Thymus (tissue), 11 donors: ENCODE data around the gene ZFAND3. TPM values are rescaled to one million over a fixed set of nuclear protein-coding genes. Genes with fewer than 3 reads are reported as not detected.
A peak's percentile ranks its signal among the peaks of the same experiment; 100 is the strongest.
"Not testable (repeated sequence)": the region's sequence is repeated elsewhere in the genome, so short reads cannot be mapped to it uniquely, and the experiment has no call there.

Experiments
- DNase-seq, 9 donors: peaks; one replicate each; pipeline ENCODE4 v3.0.0-alpha.2; 2013; ENCODE audit warnings: low spot score in 9 of 9, low read depth in 6 of 9, missing footprints in 1 of 9
- H3K27ac ChIP-seq, 2 donors: one replicate each; pipeline ENCODE4 v1.5.1; 2013; ENCODE audit warnings: control low read depth in 1 of 2, low read depth in 1 of 2, low read length in 1 of 2, mild to moderate bottlenecking in 1 of 2, moderate library complexity in 1 of 2
- H3K27me3 ChIP-seq, 2 donors: one replicate each; pipeline ENCODE4 v1.5.1; 2013; ENCODE audit warnings: low read length in 1 of 2; ENCODE audit not compliant: control insufficient read depth in 2 of 2, insufficient read depth in 1 of 2
- H3K36me3 ChIP-seq, 2 donors: one replicate each; pipeline ENCODE4 v1.5.1; 2013; ENCODE audit warnings: low read length in 1 of 2, mild to moderate bottlenecking in 1 of 2, moderate library complexity in 1 of 2; ENCODE audit not compliant: control insufficient read depth in 2 of 2, insufficient read depth in 2 of 2
- H3K4me1 ChIP-seq, 2 donors: one replicate each; pipeline ENCODE4 v1.5.1; 2013; ENCODE audit warnings: low read length in 2 of 2; ENCODE audit not compliant: control insufficient read depth in 2 of 2, insufficient read depth in 2 of 2
- H3K4me3 ChIP-seq, 2 donors: one replicate each; pipeline ENCODE4 v1.5.1; 2013; ENCODE audit warnings: low read length in 2 of 2, control low read depth in 1 of 2, mild to moderate bottlenecking in 1 of 2
- H3K9me3 ChIP-seq, 2 donors: one replicate each; pipeline ENCODE4 v1.5.1; 2013; ENCODE audit warnings: low read length in 1 of 2, mild to moderate bottlenecking in 1 of 2; ENCODE audit not compliant: control insufficient read depth in 2 of 2, insufficient read depth in 1 of 2
- WGBS: extraction: QIAGEN DNeasy Blood & Tissue Kit; methylation state at CpG from one replicate; pipeline ENCODE4 v1.1.7; 2013; 5-methylcytosine and 5-hydroxymethylcytosine counted together
- polyA plus RNA-seq: library from polyadenylated mRNA; stranded (reverse); fragments of 200-250 nt; gene quantifications from one replicate; pipeline ENCODE4 v1.2.3, GENCODE V29; 2013
- total RNA-seq: library from RNA; stranded (reverse); fragments of 120-200 nt; gene quantifications from one replicate; pipeline ENCODE4 v1.2.4, GENCODE V29; 2013
- donor health status: healthy.

The ZFAND3 gene
- total and polyA plus RNA-seq, 2 donors: 8.5 to 25.7 TPM

- H3K4me3 ChIP-seq, H3K4me1 ChIP-seq, H3K27me3 ChIP-seq, DNase-seq, H3K27ac ChIP-seq, H3K9me3 ChIP-seq, H3K36me3 ChIP-seq: not testable (repeated sequence)
- over 99% methylated on average over 7 of the region's 7 CpGs for WGBS
Observed at GRCh38 chr6:37993194-37993593, 173.7 kb downstream of the ZFAND3 start.

- DNase-seq: no peak
- H3K4me1 ChIP-seq: no peaks in the 10 kb centered on the region
- no peak overlapping the region for H3K27ac ChIP-seq
- H3K9me3 ChIP-seq: no peaks in the 10 kb centered on the region
- H3K4me3 ChIP-seq: no peak overlapping the region
- WGBS: 88% methylated on average over 5 of the region's 5 CpGs
- H3K27me3 ChIP-seq: no peaks in the 10 kb centered on the region
- H3K36me3 ChIP-seq: no peaks in the 10 kb centered on the region
Observed at GRCh38 chr6:37993596-37993995, 174.1 kb downstream of the ZFAND3 start.

GRCh38 chr6:37994223-37994622 lies 174.7 kb downstream of the ZFAND3 start:
- Histone ChIP-seq H3K9me3 (no peaks in the 10 kb centered on the region), H3K27ac (no peak overlapping the region), H3K4me3 (no peak overlapping the region), H3K36me3 (no peaks in the 10 kb centered on the region), H3K27me3 (no peaks in the 10 kb centered on the region), H3K4me1 (no peaks in the 10 kb centered on the region)
- no peak for DNase-seq
- 98% methylated on average over 2 of the region's 2 CpGs for WGBS

GRCh38 chr6:37998366-37998765 lies 178.8 kb downstream of the ZFAND3 start:
- H3K4me1 ChIP-seq: no peaks in the 10 kb centered on the region

GRCh38 chr6:38001386-38001785 lies 181.9 kb downstream of the ZFAND3 start:
- Histone ChIP-seq H3K4me1 (no peaks in the 10 kb centered on the region), H3K4me3 (no peak overlapping the region), H3K36me3 (no peaks in the 10 kb centered on the region), H3K9me3 (no peaks in the 10 kb centered on the region), H3K27me3 (no peaks in the 10 kb centered on the region), H3K27ac (no peak overlapping the region)
- WGBS: 97% methylated on average over 1 of the region's 1 CpG
- DNase-seq: no peak

More at GRCh38 chr6:37998366-37998765, 178.8 kb downstream of the ZFAND3 start:
- Histone ChIP-seq H3K27me3 (no peaks in the 10 kb centered on the region), H3K4me3 (no peak overlapping the region), H3K36me3 (no peaks in the 10 kb centered on the region), H3K9me3 (no peaks in the 10 kb centered on the region), H3K27ac (no peak overlapping the region)
- DNase-seq: no peak
- 98% methylated on average over 2 of the region's 2 CpGs for WGBS

- Histone ChIP-seq H3K4me3 (no peak overlapping the region), H3K9me3 (peaks cover 0 to under 1% of the 10 kb centered on the region in 2 donors), H3K4me1 (no peaks in the 10 kb centered on the region), H3K36me3 (no peaks in the 10 kb centered on the region), H3K27me3 (no peaks in the 10 kb centered on the region), H3K27ac (no peak overlapping the region)
- no peak for DNase-seq
- WGBS: 99% methylated on average over 2 of the region's 2 CpGs
Observed at GRCh38 chr6:38004908-38005307, 185.4 kb downstream of the ZFAND3 start.

GRCh38 chr6:38011937-38012336 lies 192.4 kb downstream of the ZFAND3 start:
- Histone ChIP-seq H3K4me1 (peaks cover 0 to under 1% of the 10 kb centered on the region in 2 donors), H3K36me3 (no peaks in the 10 kb centered on the region), H3K4me3 (no peak overlapping the region), H3K27ac (no peak overlapping the region), H3K9me3 (peaks cover 0 to 7% of the 10 kb centered on the region in 2 donors), H3K27me3 (no peaks in the 10 kb centered on the region)
- DNase-seq: no peak
- 88% methylated on average over 5 of the region's 5 CpGs for WGBS

- Histone ChIP-seq H3K4me3 (no peak overlapping the region), H3K36me3 (no peaks in the 10 kb centered on the region), H3K4me1 (peaks cover 0 to 2% of the 10 kb centered on the region in 2 donors), H3K27ac (no peak overlapping the region), H3K9me3 (peaks cover 0 to 7% of the 10 kb centered on the region in 2 donors), H3K27me3 (no peaks in the 10 kb centered on the region)
- peak in 3 of 9 donors; percentile 17 to 38 (median 22) for DNase-seq
- 81% methylated on average over 5 of the region's 5 CpGs for WGBS
Observed at GRCh38 chr6:38012573-38012972, 193.0 kb downstream of the ZFAND3 start.

- no peak overlapping the region for H3K27ac ChIP-seq
- H3K9me3 ChIP-seq: peaks cover 0 to 3% of the 10 kb centered on the region in 2 donors
- no peak overlapping the region for H3K4me3 ChIP-seq
- no peak for DNase-seq
- peaks cover 0 to 2% of the 10 kb centered on the region in 2 donors for H3K4me1 ChIP-seq
- no peaks in the 10 kb centered on the region for H3K36me3 ChIP-seq
- no peaks in the 10 kb centered on the region for H3K27me3 ChIP-seq
Observed at GRCh38 chr6:38015341-38015740, 195.8 kb downstream of the ZFAND3 start.

- H3K36me3 ChIP-seq: no peaks in the 10 kb centered on the region
- H3K4me3 ChIP-seq: no peak overlapping the region
- no peaks in the 10 kb centered on the region for H3K27me3 ChIP-seq
- no peak overlapping the region for H3K27ac ChIP-seq
- WGBS: 86% methylated on average over 1 of the region's 1 CpG
- no peak for DNase-seq
- peaks cover 0 to 2% of the 10 kb centered on the region in 2 donors for H3K4me1 ChIP-seq
- H3K9me3 ChIP-seq: no peaks in the 10 kb centered on the region
Observed at GRCh38 chr6:38016824-38017223, 197.3 kb downstream of the ZFAND3 start.
